C4-2B (cell line): ENCODE results near the gene SULT1A2.

ENCODE experiments used
- CTCF ChIP-seq: fragments of 450-650 bp; conservative IDR thresholded peaks from 2 replicates; pipeline ENCODE4 v1.5.1; 2017; ENCODE audit warnings: mild to moderate bottlenecking
- ZFX ChIP-seq: fragments of 450-650 bp; IDR thresholded peaks from 2 replicates; pipeline ENCODE4 v1.6.1; 2017

DNA sequence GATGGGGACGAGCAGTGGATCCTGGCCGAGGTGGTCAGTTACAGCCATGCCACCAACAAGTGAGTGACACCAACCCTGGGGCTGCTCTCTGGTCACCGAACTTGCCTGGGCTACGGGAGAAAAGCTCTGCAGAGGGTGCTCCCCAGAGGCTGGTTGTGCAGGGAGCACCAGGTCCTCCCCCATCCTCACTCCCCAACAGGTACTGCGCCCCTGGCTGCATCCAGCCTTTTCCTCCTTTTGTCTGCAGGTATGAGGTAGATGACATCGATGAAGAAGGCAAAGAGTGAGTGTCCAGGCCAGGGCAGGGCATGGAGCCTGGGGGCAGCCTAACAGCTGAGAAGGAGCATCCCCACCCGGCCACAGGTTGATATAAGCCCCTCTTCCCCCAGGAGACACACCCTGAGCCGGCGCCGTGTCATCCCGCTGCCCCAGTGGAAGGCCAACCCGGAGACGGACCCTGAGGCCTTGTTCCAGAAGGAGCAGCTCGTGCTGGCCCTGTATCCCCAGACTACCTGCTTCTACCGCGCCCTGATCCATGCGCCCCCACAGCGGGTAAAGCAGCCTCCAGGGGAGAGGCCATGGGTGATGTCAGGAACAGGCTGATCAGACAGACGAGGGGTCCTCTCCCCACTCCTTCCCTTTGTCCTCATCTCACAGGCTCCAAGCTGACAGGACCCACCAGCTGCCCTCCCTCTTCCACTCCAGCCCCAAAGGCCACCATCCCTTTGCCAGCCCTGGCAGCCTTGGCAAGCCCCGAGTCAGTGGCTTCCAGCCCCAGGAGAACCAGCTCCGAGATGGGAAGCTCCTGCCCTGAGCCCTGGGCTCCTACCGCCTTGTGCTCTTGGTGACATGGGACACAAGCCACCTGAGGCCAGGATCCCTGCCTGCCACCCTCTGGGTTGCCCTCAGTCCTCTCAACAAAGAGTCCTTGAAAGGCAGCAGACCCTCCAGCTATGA lies 6.2 kb downstream of the SULT1A2 start:
- no peak for TF ChIP-seq CTCF
- TF ChIP-seq ZFX: no peak
